Measurements from ENCODE around the gene TMC8. TPM values are rescaled to one million over a fixed set of nuclear protein-coding genes. Genes with fewer than 3 reads are reported as not detected.

Gene TMC8
- total RNA-seq, 4 donors from 2014 or later: 1.3 to 5.3 (median 2.3) TPM

GRCh38 chr17:78183916-78184315 is 53.3 kb downstream of the TMC8 start:
- Histone ChIP-seq H3K36me3 (no peaks in the 10 kb centered on the region), H3K27me3 (no peaks in the 10 kb centered on the region), H3K4me3 (no peak overlapping the region), H3K9me3 (no peaks in the 10 kb centered on the region), H3K27ac (replicated peaks in 1 of 4) (peak overlapping the region; percentile 72 to 86 (median 83)), H3K4me1 (peaks cover 34 to 98% (median 95%) of the 10 kb centered on the region in 4 donors)
- intact Hi-C loops (cut with DNase I): no loop called here
- DNase-seq (ENCODE audit: extremely low spot score): no peak
- WGBS: 60% methylated on average over 11 of the region's 12 CpGs
- TF ChIP-seq EP300 (IDR thresholded peaks at IDR 0.05): no peak
- TF ChIP-seq, protein P1, sequence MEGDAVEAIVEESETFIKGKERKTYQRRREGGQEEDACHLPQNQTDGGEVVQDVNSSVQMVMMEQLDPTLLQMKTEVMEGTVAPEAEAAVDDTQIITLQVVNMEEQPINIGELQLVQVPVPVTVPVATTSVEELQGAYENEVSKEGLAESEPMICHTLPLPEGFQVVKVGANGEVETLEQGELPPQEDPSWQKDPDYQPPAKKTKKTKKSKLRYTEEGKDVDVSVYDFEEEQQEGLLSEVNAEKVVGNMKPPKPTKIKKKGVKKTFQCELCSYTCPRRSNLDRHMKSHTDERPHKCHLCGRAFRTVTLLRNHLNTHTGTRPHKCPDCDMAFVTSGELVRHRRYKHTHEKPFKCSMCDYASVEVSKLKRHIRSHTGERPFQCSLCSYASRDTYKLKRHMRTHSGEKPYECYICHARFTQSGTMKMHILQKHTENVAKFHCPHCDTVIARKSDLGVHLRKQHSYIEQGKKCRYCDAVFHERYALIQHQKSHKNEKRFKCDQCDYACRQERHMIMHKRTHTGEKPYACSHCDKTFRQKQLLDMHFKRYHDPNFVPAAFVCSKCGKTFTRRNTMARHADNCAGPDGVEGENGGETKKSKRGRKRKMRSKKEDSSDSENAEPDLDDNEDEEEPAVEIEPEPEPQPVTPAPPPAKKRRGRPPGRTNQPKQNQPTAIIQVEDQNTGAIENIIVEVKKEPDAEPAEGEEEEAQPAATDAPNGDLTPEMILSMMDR (IDR thresholded peaks at IDR 0.05): no peak
- TF ChIP-seq POLR2AphosphoS5 (IDR thresholded peaks at IDR 0.05): no peak
- TF ChIP-seq POLR2A (IDR thresholded peaks at IDR 0.05; ENCODE audit: low read depth): no peak

DNA sequence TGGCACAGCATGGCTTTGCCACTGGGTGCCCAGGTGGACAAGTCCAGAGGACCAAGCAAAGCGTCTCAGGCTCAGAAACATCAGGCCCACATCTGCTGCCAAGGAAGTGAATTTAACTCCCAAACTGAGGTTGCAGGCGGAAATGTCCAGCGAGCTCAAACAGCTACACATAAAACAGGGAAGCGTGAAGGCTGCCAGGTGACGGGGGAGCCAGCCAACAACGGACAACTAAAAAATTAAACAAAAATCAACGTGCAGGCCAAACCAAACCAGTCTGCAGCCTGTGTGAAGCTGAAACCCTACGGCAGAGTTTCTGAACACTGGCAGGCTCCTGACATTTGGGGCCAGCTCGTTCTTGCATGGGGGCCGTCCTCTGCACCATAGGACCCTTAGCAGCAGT is 53.8 kb downstream of the TMC8 start:
- no peak for DNase-seq (ENCODE audit: extremely low spot score)
- Histone ChIP-seq H3K27me3 (no peaks in the 10 kb centered on the region), H3K9me3 (no peaks in the 10 kb centered on the region), H3K27ac (replicated peaks in 1 of 4) (peak overlapping the region; percentile 72 to 86 (median 83)), H3K4me1 (peaks cover 35 to 94% (median 90%) of the 10 kb centered on the region in 4 donors), H3K4me3 (peak overlapping the region in 2 of 4 donors; percentile 25 to 61), H3K36me3 (no peaks in the 10 kb centered on the region)
- peak in 1 of 2 donors; percentile 28 for TF ChIP-seq POLR2AphosphoS5 (IDR thresholded peaks at IDR 0.05)
- no peak for TF ChIP-seq EP300 (IDR thresholded peaks at IDR 0.05)
- TF ChIP-seq, protein P1 (IDR thresholded peaks at IDR 0.05): no peak
- intact Hi-C loops (cut with DNase I): no loop called here
- WGBS: 39% methylated on average over 10 of the region's 10 CpGs

GRCh38 chr17:78184868-78185267 is 54.3 kb downstream of the TMC8 start:
- no peaks in the 10 kb centered on the region for H3K27me3 ChIP-seq
- peaks cover 33 to 89% (median 85%) of the 10 kb centered on the region in 4 donors for H3K4me1 ChIP-seq
- peak overlapping the region; percentile 72 to 86 (median 83) for H3K27ac ChIP-seq (replicated peaks in 1 of 4)
- intact Hi-C loops (cut with DNase I): no loop called here
- no peaks in the 10 kb centered on the region for H3K36me3 ChIP-seq
- WGBS: 33% methylated on average over 3 of the region's 9 CpGs
- H3K9me3 ChIP-seq: no peaks in the 10 kb centered on the region
- peak overlapping the region; percentile 24 to 61 (median 36) for H3K4me3 ChIP-seq
- TF ChIP-seq EP300 (IDR thresholded peaks at IDR 0.05) (no peak), POLR2AphosphoS5 (IDR thresholded peaks at IDR 0.05) (peak; percentile 65 to 83)
- DNase-seq (ENCODE audit: extremely low spot score): no peak

GRCh38 chr17:78185981-78186691 is 55.6 kb downstream of the TMC8 start:
- peaks cover 28 to 76% (median 73%) of the 10 kb centered on the region in 4 donors for H3K4me1 ChIP-seq
- intact Hi-C loops (cut with DNase I): no loop called here
- peaks cover 0 to 9% (median 8%) of the 10 kb centered on the region in 4 donors for H3K36me3 ChIP-seq
- TF ChIP-seq POLR2AphosphoS5 (IDR thresholded peaks at IDR 0.05): no peak
- TF ChIP-seq, protein P1 (IDR thresholded peaks at IDR 0.05): no peak
- TF ChIP-seq EP300 (IDR thresholded peaks at IDR 0.05): no peak
- no peak for TF ChIP-seq POLR2A (IDR thresholded peaks at IDR 0.05; ENCODE audit: low read depth)
- peak overlapping the region; percentile 46 to 67 (median 58) for H3K4me3 ChIP-seq
- no peak for DNase-seq (ENCODE audit: extremely low spot score)
- peak overlapping the region; percentile 72 to 86 (median 83) for H3K27ac ChIP-seq (replicated peaks in 1 of 4)
- 44% methylated on average over 10 of the region's 10 CpGs for WGBS
- H3K27me3 ChIP-seq: no peaks in the 10 kb centered on the region
- no peaks in the 10 kb centered on the region for H3K9me3 ChIP-seq

DNA sequence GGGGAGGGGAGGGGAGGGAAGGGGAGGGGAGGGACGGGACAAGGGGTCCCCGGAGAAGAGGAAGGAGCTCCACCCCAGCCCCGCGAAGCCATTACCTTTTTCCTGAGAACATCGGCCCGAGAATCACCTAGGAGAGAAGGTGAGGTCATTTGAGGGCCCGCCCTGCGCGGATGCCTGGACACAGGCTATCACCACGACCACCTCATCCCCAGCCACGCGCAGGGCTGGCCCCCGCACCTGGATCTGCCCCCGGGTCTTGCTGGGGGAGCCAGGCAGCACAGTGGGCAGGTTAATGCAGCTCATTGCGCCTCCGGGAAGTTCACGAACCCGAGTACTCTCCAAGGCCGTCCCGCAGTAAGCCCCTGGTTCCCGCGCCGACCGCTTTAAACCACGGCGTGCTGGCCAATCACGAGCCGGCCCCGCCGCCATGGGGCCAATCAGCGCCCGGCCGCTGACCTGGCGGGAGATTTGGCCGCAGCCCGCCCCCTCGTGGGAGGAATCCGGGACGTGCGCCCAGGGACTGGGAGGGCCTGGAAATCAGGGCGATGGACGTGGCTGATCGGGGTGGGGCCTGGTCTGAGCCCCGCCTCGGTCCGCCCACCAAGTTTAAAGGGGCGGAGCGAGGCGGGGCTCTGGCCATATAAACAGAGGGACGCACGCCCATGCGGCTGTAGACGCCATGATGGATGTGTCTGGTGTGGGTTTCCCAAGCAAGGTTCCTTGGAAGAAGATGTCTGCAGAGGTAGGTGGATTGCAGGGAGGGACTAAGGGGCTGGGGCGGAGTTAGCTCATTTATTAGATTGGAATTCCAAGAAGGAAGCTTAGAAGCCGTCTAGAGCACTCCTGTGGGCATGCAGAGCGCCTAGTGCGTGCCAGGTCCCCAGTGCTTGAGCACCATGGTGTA is 56.4 kb downstream of the TMC8 start, which contains the start of the genes AFMID and TK1:
Gene AFMID, plus strand, starts transcription at position 671 of the 904 bp plus-strand sequence. Its CDS starts 9 bp downstream, at position 680.
Gene TK1, minus strand, starts transcription at position 361 of the 904 bp plus-strand sequence. Its CDS starts 58 bp downstream, at position 303.
- no peaks in the 10 kb centered on the region for H3K9me3 ChIP-seq
- DNase-seq (ENCODE audit: extremely low spot score): peak; percentile 99
- no peak for TF ChIP-seq POLR2A (IDR thresholded peaks at IDR 0.05; ENCODE audit: low read depth)
- TF ChIP-seq EP300 (IDR thresholded peaks at IDR 0.05): no peak
- TF ChIP-seq, protein P1 (IDR thresholded peaks at IDR 0.05): peak; percentile 79 to 99 (median 93)
- peak; percentile 63 to 86 for TF ChIP-seq POLR2AphosphoS5 (IDR thresholded peaks at IDR 0.05)
- intact Hi-C loops (cut with DNase I): no loop called here
- peak within 1 kb of the TSS; percentile 72 to 86 (median 83) for H3K27ac ChIP-seq (replicated peaks in 1 of 4)
- peaks cover 28 to 68% (median 66%) of the 10 kb centered on the region in 4 donors for H3K4me1 ChIP-seq
- no peaks in the 10 kb centered on the region for H3K27me3 ChIP-seq
- H3K36me3 ChIP-seq: peaks cover 6 to 17% (median 16%) of the 10 kb centered on the region in 4 donors
- peak within 1 kb of the TSS; percentile 46 to 67 (median 58) for H3K4me3 ChIP-seq
- 6% methylated on average over 55 of the region's 57 CpGs for WGBS

All from esophagus muscularis mucosa (tissue), 4 donors.